ENCODE results near the gene SAT1.

- TF ChIP-seq CTCF (IDR thresholded peaks at IDR 0.05) (peak; percentile 47 to 80 (median 72)), POLR2A (IDR thresholded peaks at IDR 0.05) (peak; percentile 99)
Observed at GRCh38 chrX:23782863-23783588, at the start of gene SAT1.
